GM21717 (cell line): ENCODE data around the gene PYDC1.
"Not testable (repeated sequence)": the region's sequence is repeated elsewhere in the genome, so short reads cannot be mapped to it uniquely, and the experiment has no call there.

ENCODE experiments used
- ATAC-seq: cut with Tn5 transposase; IDR thresholded peaks from one replicate; pipeline ENCODE4 v1.9.1; 2021; ENCODE audit warnings: mild to moderate bottlenecking, moderate library complexity; ENCODE audit not compliant: unreplicated experiment

Gene PYDC1

DNA sequence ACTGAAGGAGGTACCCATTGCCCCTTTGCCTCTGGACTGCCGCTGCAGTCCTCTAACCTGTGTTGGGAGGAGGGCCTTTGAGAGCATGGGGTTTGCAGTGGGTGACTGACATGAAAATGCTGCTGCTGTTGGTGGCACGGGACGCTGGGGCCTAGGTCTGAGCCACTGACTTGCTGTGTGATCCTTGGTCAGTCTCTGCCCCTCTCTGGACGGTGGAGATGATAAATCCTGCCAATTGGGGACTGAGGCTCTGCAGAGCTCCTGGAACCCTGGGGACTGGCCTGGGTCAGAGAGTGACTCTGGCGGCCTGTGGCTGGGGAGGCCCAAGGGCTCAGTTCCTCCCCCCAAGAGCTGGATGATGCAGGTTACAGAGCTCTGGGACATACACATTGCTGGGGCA lies 6.1 kb upstream of the PYDC1 start:
- ATAC-seq: no peak

- ATAC-seq: no peak
Observed at GRCh38 chr16:31221357-31222160, 4.6 kb upstream of the PYDC1 start.

DNA sequence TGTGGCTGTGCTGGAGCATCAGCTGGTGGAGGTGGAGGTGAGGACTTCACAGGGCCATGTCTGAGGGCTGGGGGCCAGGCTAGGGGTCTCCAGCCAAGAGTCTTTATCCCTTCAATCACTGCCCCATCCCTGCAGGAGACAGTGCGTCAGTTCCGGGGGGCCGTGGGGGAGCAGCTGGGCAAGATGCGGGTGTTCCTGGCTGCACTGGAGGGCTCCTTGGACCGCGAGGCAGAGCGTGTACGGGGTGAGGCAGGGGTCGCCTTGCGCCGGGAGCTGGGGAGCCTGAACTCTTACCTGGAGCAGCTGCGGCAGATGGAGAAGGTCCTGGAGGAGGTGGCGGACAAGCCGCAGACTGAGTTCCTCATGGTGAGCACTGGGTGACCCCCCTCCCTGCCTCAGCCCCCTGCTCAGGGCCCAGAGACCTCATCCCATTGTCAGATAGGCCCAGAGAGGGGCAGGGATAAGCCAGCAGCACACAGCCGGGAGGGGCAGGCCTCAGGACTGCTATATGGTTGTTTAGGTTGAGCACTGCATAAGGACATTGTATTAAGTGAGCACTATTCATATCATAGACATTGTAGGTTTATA lies 2.3 kb upstream of the PYDC1 start:
- no peak for ATAC-seq

- no peak for ATAC-seq
Observed at GRCh38 chr16:31217136-31217530, 198 bp upstream of the PYDC1 start.

GRCh38 chr16:31215287-31216162 lies 1.4 kb downstream of the PYDC1 start:
- no peak for ATAC-seq

DNA sequence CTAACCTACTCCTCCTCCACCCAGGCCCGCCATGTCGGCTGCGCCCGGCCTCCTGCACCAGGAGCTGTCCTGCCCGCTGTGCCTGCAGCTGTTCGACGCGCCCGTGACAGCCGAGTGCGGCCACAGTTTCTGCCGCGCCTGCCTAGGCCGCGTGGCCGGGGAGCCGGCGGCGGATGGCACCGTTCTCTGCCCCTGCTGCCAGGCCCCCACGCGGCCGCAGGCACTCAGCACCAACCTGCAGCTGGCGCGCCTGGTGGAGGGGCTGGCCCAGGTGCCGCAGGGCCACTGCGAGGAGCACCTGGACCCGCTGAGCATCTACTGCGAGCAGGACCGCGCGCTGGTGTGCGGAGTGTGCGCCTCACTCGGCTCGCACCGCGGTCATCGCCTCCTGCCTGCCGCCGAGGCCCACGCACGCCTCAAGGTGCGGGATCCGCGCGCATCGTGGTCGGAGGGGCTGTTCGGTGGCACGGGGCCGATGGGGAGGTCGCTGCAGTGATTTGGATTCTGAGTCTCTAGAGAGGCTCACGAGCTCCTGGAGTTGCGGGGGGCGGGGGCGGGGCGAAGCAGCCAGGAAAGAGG lies 2.1 kb downstream of the PYDC1 start:
- ATAC-seq: no peak

GRCh38 chr16:31213877-31214707 lies 2.8 kb downstream of the PYDC1 start, which contains the start of gene TRIM72:
Gene TRIM72, plus strand, starts transcription at chr16:31214119. Its CDS starts 620 bp downstream, at chr16:31214739.
- no peak for ATAC-seq

DNA sequence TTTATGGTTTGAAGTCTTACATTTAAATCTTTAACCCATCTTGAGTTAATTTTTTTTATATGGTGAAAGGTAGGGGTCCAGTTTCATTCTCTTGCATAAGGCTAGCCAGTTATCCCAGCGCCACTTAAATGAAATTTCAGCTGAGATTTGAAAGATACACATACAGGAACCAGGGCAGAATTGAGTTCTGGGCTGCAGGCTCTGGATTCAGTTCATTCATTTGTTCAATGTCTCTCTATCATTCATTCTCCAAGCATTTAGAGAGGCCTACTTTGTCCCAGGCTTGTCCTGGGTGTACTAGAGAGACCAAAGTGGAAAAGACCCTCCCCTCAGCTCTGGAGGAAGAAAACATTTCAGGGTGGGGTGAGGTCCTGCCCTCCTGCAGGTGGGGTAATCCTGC lies 3.6 kb downstream of the PYDC1 start:
- no peak for ATAC-seq

DNA sequence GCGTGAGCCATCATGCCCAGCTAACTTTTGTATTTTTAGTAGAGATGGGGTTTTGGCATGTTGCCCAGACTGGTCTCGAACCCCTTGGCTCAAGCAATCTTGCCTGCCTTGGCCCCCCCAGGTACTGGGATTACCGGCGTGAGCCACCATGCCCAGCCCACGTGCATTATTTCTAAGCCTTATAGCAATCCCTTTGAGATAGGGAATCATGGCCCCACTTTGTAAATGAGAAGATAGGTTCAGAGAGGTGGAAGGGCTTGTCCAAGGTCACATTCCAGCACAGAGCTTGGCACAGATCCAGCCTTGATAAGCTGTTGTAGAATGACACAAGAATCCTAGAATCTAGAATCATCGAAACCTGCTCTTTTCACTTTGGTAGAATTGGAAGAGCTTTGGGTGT lies 10.2 kb downstream of the PYDC1 start:
- no peak for ATAC-seq

- no peak for ATAC-seq
Observed at GRCh38 chr16:31204871-31205666, 11.9 kb downstream of the PYDC1 start.

DNA sequence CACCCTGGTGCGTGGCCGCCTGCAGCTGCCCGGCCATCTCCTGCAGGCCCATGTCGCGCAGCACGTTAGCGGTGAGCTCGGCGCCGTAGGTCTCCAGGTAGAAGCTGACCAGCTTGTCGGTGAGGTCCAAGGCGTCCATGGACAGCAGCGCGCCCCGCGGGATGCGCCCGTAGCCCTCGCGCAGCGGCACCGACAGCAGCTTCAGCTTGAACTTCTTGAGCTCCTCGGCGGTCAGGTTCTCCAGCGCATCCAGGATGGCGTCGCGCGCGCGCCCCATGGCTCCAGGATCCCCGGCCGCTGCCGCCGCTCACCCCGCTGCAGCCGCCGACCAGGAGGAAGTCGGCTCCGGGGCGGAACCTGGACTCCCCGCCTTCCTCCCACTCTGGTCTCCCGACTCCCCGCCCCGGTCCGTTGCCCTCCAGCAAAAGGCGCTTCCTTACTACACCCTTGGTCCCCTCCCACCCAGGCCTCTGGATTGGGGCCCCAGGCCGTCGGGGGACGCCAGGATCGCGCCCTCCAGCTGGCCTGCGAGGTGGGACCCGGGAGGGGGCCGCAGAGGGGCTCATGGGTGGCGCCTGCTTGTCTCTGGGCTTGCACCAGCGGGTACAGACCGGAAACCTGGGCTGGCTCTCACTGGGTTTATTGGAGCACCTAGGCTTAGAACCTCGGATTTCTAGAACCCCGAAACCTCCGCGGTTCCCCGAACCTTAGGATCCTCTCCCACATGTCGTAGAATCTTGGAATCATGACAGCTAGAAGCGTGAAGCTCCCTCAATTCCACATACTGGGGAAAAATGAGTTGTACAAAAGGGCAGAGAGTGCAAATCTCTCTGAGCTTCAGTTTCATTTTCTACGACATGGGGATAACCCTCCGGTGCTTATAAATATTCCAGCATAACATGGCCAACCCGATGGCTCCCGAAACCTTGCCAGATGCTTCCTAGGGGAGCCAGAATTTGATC lies 14.2 kb downstream of the PYDC1 start, which contains the start of gene PYCARD:
PYCARD (minus strand) TSS at position 347 of the 962 bp plus-strand sequence; CDS start at position 277, 70 bp downstream.
- peak; percentile 39 for ATAC-seq

DNA sequence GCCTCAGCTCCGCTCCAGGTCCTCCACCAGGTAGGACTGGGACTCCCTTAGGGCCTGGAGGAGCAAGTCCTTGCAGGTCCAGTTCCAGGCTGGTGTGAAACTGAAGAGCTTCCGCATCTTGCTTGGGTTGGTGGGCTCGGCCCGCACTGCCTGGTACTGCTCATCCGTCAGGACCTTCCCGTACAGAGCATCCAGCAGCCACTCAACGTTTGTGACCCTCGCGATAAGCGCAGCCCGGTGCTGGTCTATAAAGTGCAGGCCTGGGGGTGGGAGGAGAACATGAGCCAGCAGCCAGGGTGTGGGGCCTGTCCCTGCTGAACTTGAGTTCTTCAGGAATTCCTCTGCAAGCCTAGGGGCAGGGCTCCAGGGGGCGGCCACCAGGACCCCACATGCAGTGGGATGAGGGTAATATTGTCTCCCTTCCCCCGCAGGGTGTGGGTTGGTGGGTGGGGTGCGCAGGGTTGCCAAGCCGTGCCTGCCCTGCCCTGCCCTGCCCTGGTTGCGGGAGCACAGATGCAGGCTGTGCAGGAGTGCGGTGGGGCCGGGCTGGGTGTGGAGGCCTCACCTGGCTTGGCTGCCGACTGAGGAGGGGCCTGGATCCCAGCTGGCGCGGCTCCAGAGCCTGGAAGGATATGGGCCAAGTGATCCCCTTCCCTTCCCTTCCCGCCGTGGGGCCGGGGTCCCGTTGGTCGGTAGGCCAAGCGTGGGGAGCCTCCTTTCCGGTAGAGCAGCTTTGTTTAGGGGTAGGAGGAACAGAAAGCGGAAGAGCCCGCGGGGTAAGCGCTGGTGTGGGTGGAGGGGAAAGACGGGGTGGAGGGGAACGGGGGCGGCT lies 15.1 kb downstream of the PYDC1 start:
- peak; percentile 46 for ATAC-seq

GRCh38 chr16:31200821-31201568 lies 15.9 kb downstream of the PYDC1 start:
- ATAC-seq: no peak

DNA sequence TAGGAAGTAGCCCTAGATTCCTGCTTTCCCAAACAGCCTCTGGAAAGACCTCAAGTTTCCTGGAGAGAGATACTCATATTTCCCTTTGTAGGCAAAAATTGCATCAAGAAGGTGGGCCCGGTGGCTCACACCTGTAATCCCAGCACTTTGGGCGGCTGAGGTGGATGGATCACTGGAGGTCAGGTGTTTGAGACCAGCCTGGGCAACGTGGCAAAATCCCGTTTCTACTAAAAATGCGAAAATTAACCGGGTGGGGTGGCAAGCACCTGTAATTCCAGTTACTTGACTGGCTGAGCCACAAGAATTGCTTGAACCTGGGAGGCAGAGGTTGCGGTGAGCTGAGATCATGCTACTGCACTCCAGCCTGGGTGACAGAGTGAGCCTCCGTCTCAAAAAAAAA lies 16.8 kb downstream of the PYDC1 start:
- not testable (repeated sequence) for ATAC-seq

DNA sequence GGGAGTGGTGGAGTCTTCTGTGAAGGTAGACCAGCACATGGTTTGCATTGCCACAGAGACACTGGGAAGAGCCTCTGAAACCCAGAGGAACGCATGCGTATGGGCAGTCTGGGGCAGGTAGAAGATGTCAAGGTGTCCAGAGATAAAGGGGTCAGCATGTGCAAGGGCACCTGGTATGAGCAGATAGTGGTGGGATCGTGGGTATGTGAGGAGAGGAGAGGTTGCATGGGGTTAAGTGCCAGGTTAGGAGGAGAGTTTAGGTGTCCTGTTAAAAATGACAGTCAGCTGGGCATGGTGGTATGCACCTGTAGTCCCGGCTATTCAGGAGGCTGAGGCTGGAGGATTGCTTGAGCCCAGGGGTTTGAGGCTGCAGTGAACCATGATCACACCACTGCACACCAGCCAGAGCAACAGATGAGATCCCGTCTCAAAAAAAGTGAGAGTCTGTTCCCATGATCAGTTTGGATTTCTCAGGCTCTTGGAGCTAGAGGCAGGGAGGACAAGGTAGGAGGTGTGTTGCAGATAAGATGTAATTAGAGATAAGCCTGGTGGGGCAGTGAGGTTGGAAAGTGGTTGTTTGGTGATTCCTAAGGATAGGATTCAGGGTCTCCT lies 17.4 kb downstream of the PYDC1 start:
- ATAC-seq: no peak

- no peak for ATAC-seq
Observed at GRCh38 chr16:31198207-31198882, 18.6 kb downstream of the PYDC1 start.
